HepG2 (cell line): ENCODE results near the gene P4HTM. TPM values are rescaled to one million over a fixed set of nuclear protein-coding genes. Genes with fewer than 3 reads are reported as not detected.

ENCODE experiments used
- ATAC-seq: fragments of 200-7000 bp; cut with Tn5 transposase; 3 replicates; pipeline ENCODE4 v1.9.1; 2020; ENCODE audit warnings: mild to moderate bottlenecking, moderate library complexity
- BruUV-seq: library from RNA; stranded (reverse); fragments of 400-500 nt; replicated peaks from 2 replicates; lab custom pipeline; 2021; lab: Mats Ljungman, UMichigan
- CTCF ChIA-PET: fragments of 300-600 bp; formaldehyde crosslinking; extraction: SDS; loops from one replicate; lab custom pipeline; 2021; ENCODE audit warnings: low total read pairs, inconsistent platforms, low intra/inter-chr PET ratio; lab: Yijun Ruan, JAX
- POLR2A ChIA-PET: fragments of 350-600 bp; sonication (Branson Sonifier 250); formaldehyde crosslinking; loops from one replicate; lab custom pipeline; 2020; ENCODE audit warnings: antibody characterized with exemption, inconsistent platforms; lab: Yijun Ruan, JAX
- DNase-seq: peaks from one replicate; pipeline ENCODE4 v3.0.0-alpha.2; 2015; ENCODE audit warnings: low spot score
- FAIRE-seq: peaks from 3 replicates; lab custom pipeline; 2011; peaks lifted over from hg19 to GRCh38; lab: Jason Lieb, UNC
- H2AFZ ChIP-seq: one replicate; pipeline ENCODE4 v1.6.1; 2011; ENCODE audit warnings: low read length, inconsistent platforms
- H3K27ac ChIP-seq: fragments of 300-600 bp; 3 replicates; pipeline ENCODE4 v1.8.0; 2011; ENCODE audit warnings: mixed run types, mild to moderate bottlenecking, mixed read lengths, low read length, inconsistent platforms; ENCODE audit not compliant: insufficient read depth; ENCODE audit errors: extremely low read length
- H3K27me3 ChIP-seq, 2 experiments: fragments of 200-600 bp in 1 of 2; 2 replicates in 1 of 2; 3 replicates in 1 of 2; pipeline versions ENCODE4 v1.6.0 to v1.8.0; 2011; ENCODE audit warnings: low read length in 2 of 2, mild to moderate bottlenecking in 2 of 2, moderate library complexity in 2 of 2, inconsistent platforms in 1 of 2; ENCODE audit not compliant: insufficient read depth in 2 of 2, control insufficient read depth in 1 of 2
- H3K36me3 ChIP-seq, 2 experiments: fragments of 200-600 bp in 1 of 2; replicated peaks in 1 of 2; 2 replicates in 1 of 2; 3 replicates in 1 of 2; pipeline versions ENCODE4 v1.5.1 to v1.8.0; 2011; ENCODE audit warnings: low read length in 2 of 2, inconsistent platforms in 1 of 2; ENCODE audit not compliant: insufficient read depth in 2 of 2, control insufficient read depth in 1 of 2
- H3K4me1 ChIP-seq: 2 replicates; pipeline ENCODE4 v1.5.1; 2012; ENCODE audit warnings: low read length, inconsistent platforms; ENCODE audit not compliant: insufficient read depth
- H3K4me2 ChIP-seq: 2 replicates; pipeline ENCODE4 v1.6.0; 2011; ENCODE audit warnings: low read depth, low read length, inconsistent platforms
- H3K4me3 ChIP-seq, 3 experiments: fragments of 200-600 bp in 1 of 3; sonication (generic), shearing (Covaris generic) in 1 of 3; replicated peaks in 1 of 3; 2 replicates each; pipeline ENCODE4 v1.5.1; 2011 to 2016; ENCODE audit warnings: low read length in 3 of 3, inconsistent platforms in 2 of 3, low read depth in 2 of 3, mild to moderate bottlenecking in 2 of 3, control low read depth in 1 of 3, mixed read lengths in 1 of 3; ENCODE audit not compliant: insufficient read depth in 1 of 3
- H3K79me2 ChIP-seq: one replicate; pipeline ENCODE4 v1.6.1; 2011; ENCODE audit warnings: low read length, inconsistent platforms; ENCODE audit not compliant: insufficient read depth
- H3K9ac ChIP-seq: 2 replicates; pipeline ENCODE4 v1.6.0; 2011; ENCODE audit warnings: mild to moderate bottlenecking, low read depth, low read length, inconsistent platforms; ENCODE audit not compliant: insufficient read depth
- H3K9me3 ChIP-seq: 2 replicates; pipeline ENCODE4 v1.5.1; 2012; ENCODE audit warnings: mild to moderate bottlenecking, low read length
- H4K20me1 ChIP-seq: 2 replicates; pipeline ENCODE4 v1.6.0; 2011; ENCODE audit warnings: inconsistent platforms, mild to moderate bottlenecking, low read length, moderate library complexity; ENCODE audit not compliant: insufficient read depth
- ARID2 ChIP-seq: sonication (generic); formaldehyde crosslinking; IDR thresholded peaks from 2 replicates; pipeline ENCODE4 v1.8.1; 2022; ENCODE audit warnings: mild to moderate bottlenecking, missing genetic modification reagents, borderline replicate concordance
- JUN ChIP-seq: sonication (generic); formaldehyde crosslinking; IDR thresholded peaks from 2 replicates; pipeline ENCODE4 v1.4.0; 2020; ENCODE audit warnings: mild to moderate bottlenecking, missing genetic modification reagents
- KAT2B ChIP-seq: fragments of 150-350 bp; IDR thresholded peaks from 2 replicates; pipeline ENCODE4 v1.6.1; 2014; ENCODE audit warnings: low read depth, low read length, borderline replicate concordance
- NBN ChIP-seq: fragments of 450-650 bp; conservative IDR thresholded peaks from 2 replicates; pipeline ENCODE4 v1.6.1; 2017
- PAWR ChIP-seq: sonication (generic); formaldehyde crosslinking; IDR thresholded peaks from 2 replicates; pipeline ENCODE4 v1.4.0; 2020; ENCODE audit warnings: missing genetic modification reagents, mild to moderate bottlenecking, borderline replicate concordance
- RFX3 ChIP-seq: IDR thresholded peaks from 2 replicates; pipeline ENCODE4 v1.6.1; 2016; ENCODE audit warnings: missing biosample characterization, missing genetic modification reagents
- SAP130 ChIP-seq: IDR thresholded peaks from 2 replicates; pipeline ENCODE4 v1.6.1; 2016; ENCODE audit warnings: low read depth
- SP4 ChIP-seq: sonication (generic); formaldehyde crosslinking; IDR thresholded peaks from 2 replicates; pipeline ENCODE4 v1.8.1; 2023; ENCODE audit warnings: mild to moderate bottlenecking, missing genetic modification reagents
- TEAD3 ChIP-seq: optimal IDR thresholded peaks from 2 replicates; pipeline ENCODE3; 2016; ENCODE audit warnings: borderline replicate concordance
- ZIK1 ChIP-seq: sonication (generic); formaldehyde crosslinking; IDR thresholded peaks from 2 replicates; pipeline ENCODE4 v1.5.0; 2020; ENCODE audit warnings: mild to moderate bottlenecking, low read depth, missing genetic modification reagents, borderline replicate concordance
- ZNF138 ChIP-seq: sonication (generic); formaldehyde crosslinking; IDR thresholded peaks from 2 replicates; pipeline ENCODE4 v1.5.0; 2020; ENCODE audit warnings: mild to moderate bottlenecking, low read depth, missing genetic modification reagents
- ZNF225 ChIP-seq: sonication (generic); formaldehyde crosslinking; IDR thresholded peaks from 2 replicates; pipeline ENCODE4 v1.4.0; 2020; ENCODE audit warnings: mild to moderate bottlenecking, missing genetic modification reagents
- ZNF235 ChIP-seq: sonication (generic); formaldehyde crosslinking; IDR thresholded peaks from 2 replicates; pipeline ENCODE4 v1.8.1; 2023; ENCODE audit warnings: mild to moderate bottlenecking, missing genetic modification reagents, borderline replicate concordance
- ZNF614 ChIP-seq: IDR thresholded peaks from 2 replicates; pipeline ENCODE4 v1.6.1; 2018; ENCODE audit warnings: missing biosample characterization, missing genetic modification reagents, inconsistent platforms, borderline replicate concordance
- ZSCAN29 ChIP-seq: sonication (generic); formaldehyde crosslinking; conservative IDR thresholded peaks from 2 replicates; pipeline ENCODE4 v1.4.0; 2020; ENCODE audit warnings: mild to moderate bottlenecking, missing genetic modification reagents
- WGBS: methylation state at CpG from one replicate; pipeline ENCODE4 v1.1.6; 2017; ENCODE audit warnings: low lambda C conversion rate; 5-methylcytosine and 5-hydroxymethylcytosine counted together
- in situ Hi-C: cut with HindIII; loops from 2 replicates; pipeline ENCODE4 v1.10.0; 2017; ENCODE audit warnings: low pct_unique_long_range_greater_than_20kb; ENCODE audit not compliant: extremely low pct_ligation_motif_present
- intact Hi-C: fragments of 100-400 bp; cut with micrococcal nuclease; formaldehyde crosslinking; loops from one replicate; pipeline ENCODE4 v1.10.0; 2022; ENCODE audit not compliant: unreplicated experiment
- polyA plus RNA-seq, 8 experiments: library from polyadenylated mRNA; depleted of rRNA in 3 of 8; stranded (reverse) in 7 of 8; unstranded in 1 of 8; fragments of >200 nt; fragmentation: Illumina TruSeq in 4 of 8; extraction: Trizol in 4 of 8; gene quantifications; 2 replicates each; pipeline versions ENCODE4 v1.2.1 to v1.2.3, GENCODE V29; 2011 to 2016; ENCODE audit warnings: low read depth in 4 of 8, missing spikeins in 1 of 8, mixed read lengths in 1 of 8; ENCODE audit not compliant: insufficient read depth in 1 of 8
- total RNA-seq, 5 experiments: library from RNA; depleted of rRNA; stranded (reverse); fragments of >200 nt; fragmentation: Illumina TruSeq; extraction: Trizol; gene quantifications; 2 replicates each; pipeline ENCODE4 v1.2.3, GENCODE V29; 2016; ENCODE audit warnings: low read depth in 1 of 5
- TF ChIP-seq, protein P1 (sequence below): sonication (generic); formaldehyde crosslinking; IDR thresholded peaks from 2 replicates; pipeline ENCODE4 v1.8.1; 2022; ENCODE audit warnings: mild to moderate bottlenecking, missing genetic modification reagents
- TF ChIP-seq, protein P2 (sequence below): sonication (generic); formaldehyde crosslinking; IDR thresholded peaks from 2 replicates; pipeline ENCODE4 v1.4.0; 2020; ENCODE audit warnings: missing genetic modification reagents
- TF ChIP-seq, protein P3 (sequence below): sonication (generic); formaldehyde crosslinking; IDR thresholded peaks from 2 replicates; pipeline ENCODE4 v1.5.1; 2020; ENCODE audit warnings: mild to moderate bottlenecking, moderate library complexity, missing genetic modification reagents

P4HTM gene
- total and polyA plus RNA-seq, 2 of the 13 experiments (the other 11 are each of a cell fraction or from before 2014, with no cell fraction given) = 0.01 TPM; not detected in 1

DNA sequence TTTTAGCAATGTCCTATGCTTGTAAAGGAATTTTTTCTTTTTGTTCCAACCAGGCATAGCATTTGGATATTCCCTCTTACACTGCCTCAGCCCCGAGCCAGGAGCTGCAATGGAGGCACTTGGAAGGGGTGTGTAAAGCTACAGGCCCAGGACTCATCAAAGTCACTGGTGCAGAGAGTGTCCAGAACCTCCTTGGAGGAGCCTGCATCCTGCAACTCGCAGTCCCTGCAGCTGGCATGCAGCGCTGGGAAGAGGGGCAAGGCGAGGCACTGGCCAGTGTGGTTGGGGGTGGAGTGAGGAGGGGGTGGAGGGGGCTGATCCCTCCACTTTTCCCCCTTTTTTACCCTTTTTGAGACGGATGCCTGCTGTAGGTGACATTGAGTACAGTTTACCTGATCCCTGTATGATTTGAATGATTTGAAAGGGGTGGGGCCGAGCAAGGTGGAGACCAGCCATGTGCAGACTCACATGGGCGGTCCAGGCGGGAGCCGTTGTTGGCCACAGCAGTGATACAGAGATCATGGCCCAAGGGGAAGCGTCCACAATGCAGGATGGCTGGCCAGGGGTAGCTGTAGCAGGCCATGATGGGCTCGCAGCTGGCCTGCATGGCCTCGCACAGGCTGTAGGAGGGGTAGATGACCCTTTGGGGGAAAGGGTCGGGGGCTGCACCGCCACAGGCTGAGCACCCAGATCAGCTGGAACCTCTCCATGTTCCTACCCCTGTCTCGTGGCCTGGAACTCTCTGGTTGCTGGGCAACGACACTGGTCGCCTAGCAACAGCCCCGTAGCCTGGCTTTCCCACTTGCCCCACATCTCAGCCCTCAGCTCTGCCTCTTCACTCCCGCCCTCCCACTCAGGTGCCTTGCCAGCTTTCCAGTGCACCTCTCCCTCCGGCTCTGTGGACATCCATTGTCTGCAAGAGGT, 7.9 kb downstream of the P4HTM start:
- in situ Hi-C loops = no loop called here
- ChIA-PET CTCF (no interaction called here), POLR2A (interaction anchor here (0.9 to 2.9 kb wide), 4 partner anchors 9 to 135 kb away, joined by 3 to 26 read pairs (median 6); partner anchors contain the start of genes IMPDH2, LAMB2, NDUFAF3 and WDR6)
- Histone ChIP-seq H4K20me1 (no peaks in the 10 kb centered on the region), H3K9me3 (no peaks in the 10 kb centered on the region), H3K36me3 (no peaks in the 10 kb centered on the region), H3K4me3 (peak overlapping the region in 1 of 3 experiments; percentile 22; a peak in 1 of 6 replicates), H3K27ac (no peak overlapping the region), H3K27me3 (no peaks in the 10 kb centered on the region), H3K9ac (no peak overlapping the region), H3K4me2 (peak overlapping the region; percentile 59), H3K4me1 (peaks cover 61% of the 10 kb centered on the region), H3K79me2 (no peaks in the 10 kb centered on the region), H2AFZ (no peak overlapping the region)
- BruUV-seq = no TSS peak
- no peak for DNase-seq
- FAIRE-seq = no peak
- WGBS = 32% methylated on average over 13 of the region's 20 CpGs
- ATAC-seq = peak; percentile 13
- intact Hi-C loops = no loop called here
- no peak for TF ChIP-seq PAWR
- TF ChIP-seq, protein P1, sequence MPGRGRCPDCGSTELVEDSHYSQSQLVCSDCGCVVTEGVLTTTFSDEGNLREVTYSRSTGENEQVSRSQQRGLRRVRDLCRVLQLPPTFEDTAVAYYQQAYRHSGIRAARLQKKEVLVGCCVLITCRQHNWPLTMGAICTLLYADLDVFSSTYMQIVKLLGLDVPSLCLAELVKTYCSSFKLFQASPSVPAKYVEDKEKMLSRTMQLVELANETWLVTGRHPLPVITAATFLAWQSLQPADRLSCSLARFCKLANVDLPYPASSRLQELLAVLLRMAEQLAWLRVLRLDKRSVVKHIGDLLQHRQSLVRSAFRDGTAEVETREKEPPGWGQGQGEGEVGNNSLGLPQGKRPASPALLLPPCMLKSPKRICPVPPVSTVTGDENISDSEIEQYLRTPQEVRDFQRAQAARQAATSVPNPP (CRISPR knock-in tag) = no peak
- TF ChIP-seq ZNF225 (CRISPR knock-in tag) = peak; percentile 40; the same call in 1 of the 2 replicates
- TF ChIP-seq TEAD3 = no peak
- TF ChIP-seq SP4 (CRISPR knock-in tag) = no peak
- TF ChIP-seq ZNF235 (CRISPR knock-in tag) = 0 out of 2 replicates have a peak, but pooled peaks have one; percentile 32
- TF ChIP-seq ZNF138 (CRISPR knock-in tag) = no peak
- TF ChIP-seq, protein P2, sequence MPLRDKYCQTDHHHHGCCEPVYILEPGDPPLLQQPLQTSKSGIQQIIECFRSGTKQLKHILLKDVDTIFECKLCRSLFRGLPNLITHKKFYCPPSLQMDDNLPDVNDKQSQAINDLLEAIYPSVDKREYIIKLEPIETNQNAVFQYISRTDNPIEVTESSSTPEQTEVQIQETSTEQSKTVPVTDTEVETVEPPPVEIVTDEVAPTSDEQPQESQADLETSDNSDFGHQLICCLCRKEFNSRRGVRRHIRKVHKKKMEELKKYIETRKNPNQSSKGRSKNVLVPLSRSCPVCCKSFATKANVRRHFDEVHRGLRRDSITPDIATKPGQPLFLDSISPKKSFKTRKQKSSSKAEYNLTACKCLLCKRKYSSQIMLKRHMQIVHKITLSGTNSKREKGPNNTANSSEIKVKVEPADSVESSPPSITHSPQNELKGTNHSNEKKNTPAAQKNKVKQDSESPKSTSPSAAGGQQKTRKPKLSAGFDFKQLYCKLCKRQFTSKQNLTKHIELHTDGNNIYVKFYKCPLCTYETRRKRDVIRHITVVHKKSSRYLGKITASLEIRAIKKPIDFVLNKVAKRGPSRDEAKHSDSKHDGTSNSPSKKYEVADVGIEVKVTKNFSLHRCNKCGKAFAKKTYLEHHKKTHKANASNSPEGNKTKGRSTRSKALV (CRISPR knock-in tag) = no peak
- no peak for TF ChIP-seq ARID2
- peak; percentile 63 for TF ChIP-seq RFX3
- no peak for TF ChIP-seq JUN (CRISPR knock-in tag)
- TF ChIP-seq, protein P3, sequence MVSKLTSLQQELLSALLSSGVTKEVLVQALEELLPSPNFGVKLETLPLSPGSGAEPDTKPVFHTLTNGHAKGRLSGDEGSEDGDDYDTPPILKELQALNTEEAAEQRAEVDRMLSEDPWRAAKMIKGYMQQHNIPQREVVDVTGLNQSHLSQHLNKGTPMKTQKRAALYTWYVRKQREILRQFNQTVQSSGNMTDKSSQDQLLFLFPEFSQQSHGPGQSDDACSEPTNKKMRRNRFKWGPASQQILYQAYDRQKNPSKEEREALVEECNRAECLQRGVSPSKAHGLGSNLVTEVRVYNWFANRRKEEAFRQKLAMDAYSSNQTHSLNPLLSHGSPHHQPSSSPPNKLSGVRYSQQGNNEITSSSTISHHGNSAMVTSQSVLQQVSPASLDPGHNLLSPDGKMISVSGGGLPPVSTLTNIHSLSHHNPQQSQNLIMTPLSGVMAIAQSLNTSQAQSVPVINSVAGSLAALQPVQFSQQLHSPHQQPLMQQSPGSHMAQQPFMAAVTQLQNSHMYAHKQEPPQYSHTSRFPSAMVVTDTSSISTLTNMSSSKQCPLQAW (CRISPR knock-in tag) = no peak
- TF ChIP-seq ZSCAN29 = no peak
- TF ChIP-seq SAP130 = 0 out of 2 replicates have a peak, but pooled peaks have one; percentile 5
- no peak for TF ChIP-seq ZIK1 (CRISPR knock-in tag)
- no peak for TF ChIP-seq KAT2B
- TF ChIP-seq ZNF614 (CRISPR knock-in tag) = no peak
- TF ChIP-seq NBN = no peak
